Measurements from ENCODE around the gene ULBP2.

GRCh38 chr6:149899926-149900619, 41.7 kb upstream of the ULBP2 start:
- TF ChIP-seq, protein P1, sequence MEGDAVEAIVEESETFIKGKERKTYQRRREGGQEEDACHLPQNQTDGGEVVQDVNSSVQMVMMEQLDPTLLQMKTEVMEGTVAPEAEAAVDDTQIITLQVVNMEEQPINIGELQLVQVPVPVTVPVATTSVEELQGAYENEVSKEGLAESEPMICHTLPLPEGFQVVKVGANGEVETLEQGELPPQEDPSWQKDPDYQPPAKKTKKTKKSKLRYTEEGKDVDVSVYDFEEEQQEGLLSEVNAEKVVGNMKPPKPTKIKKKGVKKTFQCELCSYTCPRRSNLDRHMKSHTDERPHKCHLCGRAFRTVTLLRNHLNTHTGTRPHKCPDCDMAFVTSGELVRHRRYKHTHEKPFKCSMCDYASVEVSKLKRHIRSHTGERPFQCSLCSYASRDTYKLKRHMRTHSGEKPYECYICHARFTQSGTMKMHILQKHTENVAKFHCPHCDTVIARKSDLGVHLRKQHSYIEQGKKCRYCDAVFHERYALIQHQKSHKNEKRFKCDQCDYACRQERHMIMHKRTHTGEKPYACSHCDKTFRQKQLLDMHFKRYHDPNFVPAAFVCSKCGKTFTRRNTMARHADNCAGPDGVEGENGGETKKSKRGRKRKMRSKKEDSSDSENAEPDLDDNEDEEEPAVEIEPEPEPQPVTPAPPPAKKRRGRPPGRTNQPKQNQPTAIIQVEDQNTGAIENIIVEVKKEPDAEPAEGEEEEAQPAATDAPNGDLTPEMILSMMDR (optimal IDR thresholded peaks at IDR 0.05 in 1 of 3, IDR thresholded peaks at IDR 0.05 in 1 of 3, conservative IDR thresholded peaks at IDR 0.05 in 1 of 3; ENCODE audit: extremely low read depth in 1 of 3, insufficient read depth in 2 of 3, low read length in 3 of 3) = no peak
- TF ChIP-seq EZH2 (IDR thresholded peaks at IDR 0.05; ENCODE audit: low read length) = no peak

Data from keratinocyte (primary cell).